B cell (primary cell): ENCODE results near the gene SF3B6.

Experiments
- EZH2 ChIP-seq: IDR thresholded peaks from 2 replicates; pipeline ENCODE4 v1.6.1; 2012; ENCODE audit warnings: borderline replicate concordance, low read depth, mild to moderate bottlenecking, moderate library complexity, low read length; ENCODE audit not compliant: insufficient read depth, poor library complexity, severe bottlenecking
- TF ChIP-seq, protein P1 (sequence below): fragments of 200-600 bp; IDR thresholded peaks from one replicate; pipeline ENCODE4 v1.8.0; 2022; ENCODE audit warnings: antibody characterized with exemption, mild to moderate bottlenecking

DNA sequence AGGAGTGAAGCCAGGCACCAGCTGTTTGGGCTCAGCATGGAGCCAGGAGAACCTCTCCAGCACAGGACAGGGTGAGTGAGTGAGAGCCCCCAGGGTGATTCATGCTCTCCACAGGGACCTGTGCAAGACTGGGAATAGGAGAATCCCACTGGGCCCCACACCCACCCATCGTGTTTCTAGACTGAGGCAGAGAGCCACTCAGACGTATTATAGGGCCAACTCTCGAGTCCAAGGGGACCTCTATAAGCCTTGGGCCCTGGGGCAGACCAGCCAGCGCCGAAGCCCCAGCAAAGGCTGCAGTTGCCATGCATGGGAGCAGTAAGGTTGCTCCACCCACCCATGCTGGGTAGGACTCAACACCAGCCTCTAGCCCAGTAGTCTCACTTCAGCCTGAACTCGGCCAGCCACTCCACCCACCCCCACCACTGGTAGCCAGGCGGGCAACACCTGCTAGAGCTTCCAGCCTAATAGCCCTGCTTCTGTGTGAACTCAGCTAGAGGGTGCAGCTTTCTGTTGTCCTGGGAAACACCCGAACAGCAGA is 28.1 kb upstream of the SF3B6 start:
- TF ChIP-seq, protein P1, sequence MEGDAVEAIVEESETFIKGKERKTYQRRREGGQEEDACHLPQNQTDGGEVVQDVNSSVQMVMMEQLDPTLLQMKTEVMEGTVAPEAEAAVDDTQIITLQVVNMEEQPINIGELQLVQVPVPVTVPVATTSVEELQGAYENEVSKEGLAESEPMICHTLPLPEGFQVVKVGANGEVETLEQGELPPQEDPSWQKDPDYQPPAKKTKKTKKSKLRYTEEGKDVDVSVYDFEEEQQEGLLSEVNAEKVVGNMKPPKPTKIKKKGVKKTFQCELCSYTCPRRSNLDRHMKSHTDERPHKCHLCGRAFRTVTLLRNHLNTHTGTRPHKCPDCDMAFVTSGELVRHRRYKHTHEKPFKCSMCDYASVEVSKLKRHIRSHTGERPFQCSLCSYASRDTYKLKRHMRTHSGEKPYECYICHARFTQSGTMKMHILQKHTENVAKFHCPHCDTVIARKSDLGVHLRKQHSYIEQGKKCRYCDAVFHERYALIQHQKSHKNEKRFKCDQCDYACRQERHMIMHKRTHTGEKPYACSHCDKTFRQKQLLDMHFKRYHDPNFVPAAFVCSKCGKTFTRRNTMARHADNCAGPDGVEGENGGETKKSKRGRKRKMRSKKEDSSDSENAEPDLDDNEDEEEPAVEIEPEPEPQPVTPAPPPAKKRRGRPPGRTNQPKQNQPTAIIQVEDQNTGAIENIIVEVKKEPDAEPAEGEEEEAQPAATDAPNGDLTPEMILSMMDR: no peak
- no peak for TF ChIP-seq EZH2
